EH (cell line): Measurements from ENCODE around the gene ADGRG4.
"Not testable (repeated sequence)": the region's sequence is repeated elsewhere in the genome, so short reads cannot be mapped to it uniquely, and the experiment has no call there.

Experiments
- DNase-seq: peaks from one replicate; pipeline ENCODE4 v3.0.0-alpha.2; 2015; ENCODE audit warnings: low read depth

The ADGRG4 gene

GRCh38 chrX:136300721-136301120 lies at the start of gene ADGRG4:
ADGRG4 (plus strand) TSS chrX:136300963; CDS start chrX:136308778, 7,815 bp downstream.
- DNase-seq: not testable (repeated sequence)

GRCh38 chrX:136251041-136251991 lies 49.4 kb upstream of the ADGRG4 start, which contains the start of gene MAP7D3:
MAP7D3 (minus strand) TSS chrX:136251400; CDS start chrX:136251358, 42 bp downstream.
- DNase-seq: peak; percentile 67

GRCh38 chrX:136255541-136255940 lies 45.2 kb upstream of the ADGRG4 start:
- no peak for DNase-seq

- DNase-seq: no peak
Observed at GRCh38 chrX:136256026-136256425, 44.7 kb upstream of the ADGRG4 start.

GRCh38 chrX:136258951-136259350 lies 41.8 kb upstream of the ADGRG4 start:
- no peak for DNase-seq

GRCh38 chrX:136259543-136259942 lies 41.2 kb upstream of the ADGRG4 start:
- DNase-seq: peak; percentile 82

- DNase-seq: peak; percentile 91
Observed at GRCh38 chrX:136260776-136261175, 40.0 kb upstream of the ADGRG4 start.

- DNase-seq: peak; percentile 39
Observed at GRCh38 chrX:136261321-136261720, 39.4 kb upstream of the ADGRG4 start.

GRCh38 chrX:136262243-136262642 lies 38.5 kb upstream of the ADGRG4 start:
- no peak for DNase-seq

- DNase-seq: no peak
Observed at GRCh38 chrX:136262812-136263315, 37.9 kb upstream of the ADGRG4 start.

- peak; percentile 6 for DNase-seq
Observed at GRCh38 chrX:136266828-136267227, 33.9 kb upstream of the ADGRG4 start.

- peak; percentile 54 for DNase-seq
Observed at GRCh38 chrX:136268051-136269048, 32.4 kb upstream of the ADGRG4 start.

- DNase-seq: no peak
Observed at GRCh38 chrX:136269921-136270320, 30.8 kb upstream of the ADGRG4 start.

- no peak for DNase-seq
Observed at GRCh38 chrX:136271300-136271699, 29.5 kb upstream of the ADGRG4 start.

GRCh38 chrX:136272325-136272724 lies 28.4 kb upstream of the ADGRG4 start:
- peak; percentile 43 for DNase-seq

- DNase-seq: no peak
Observed at GRCh38 chrX:136273986-136274385, 26.8 kb upstream of the ADGRG4 start.

GRCh38 chrX:136275553-136275952 lies 25.2 kb upstream of the ADGRG4 start:
- no peak for DNase-seq

GRCh38 chrX:136286375-136286774 lies 14.4 kb upstream of the ADGRG4 start:
- DNase-seq: not testable (repeated sequence)

GRCh38 chrX:136291824-136292223 lies 8.9 kb upstream of the ADGRG4 start:
- DNase-seq: no peak

GRCh38 chrX:136292656-136293055 lies 8.1 kb upstream of the ADGRG4 start:
- DNase-seq: no peak

GRCh38 chrX:136295380-136295779 lies 5.4 kb upstream of the ADGRG4 start:
- no peak for DNase-seq

GRCh38 chrX:136303041-136303440 lies 2.3 kb downstream of the ADGRG4 start:
- DNase-seq: no peak
